ENCODE results near the gene ZBP1.

ZBP1 gene

GRCh38 chr20:57658833-57659516 lies 38.7 kb upstream of the ZBP1 start:
- in situ Hi-C loops (cut with MboI; ENCODE audit: low sequenced_read_pairs) = no loop called here

GRCh38 chr20:57658447-57658832 lies 38.2 kb upstream of the ZBP1 start:
- in situ Hi-C loops (cut with MboI; ENCODE audit: low sequenced_read_pairs) = no loop called here

DNA sequence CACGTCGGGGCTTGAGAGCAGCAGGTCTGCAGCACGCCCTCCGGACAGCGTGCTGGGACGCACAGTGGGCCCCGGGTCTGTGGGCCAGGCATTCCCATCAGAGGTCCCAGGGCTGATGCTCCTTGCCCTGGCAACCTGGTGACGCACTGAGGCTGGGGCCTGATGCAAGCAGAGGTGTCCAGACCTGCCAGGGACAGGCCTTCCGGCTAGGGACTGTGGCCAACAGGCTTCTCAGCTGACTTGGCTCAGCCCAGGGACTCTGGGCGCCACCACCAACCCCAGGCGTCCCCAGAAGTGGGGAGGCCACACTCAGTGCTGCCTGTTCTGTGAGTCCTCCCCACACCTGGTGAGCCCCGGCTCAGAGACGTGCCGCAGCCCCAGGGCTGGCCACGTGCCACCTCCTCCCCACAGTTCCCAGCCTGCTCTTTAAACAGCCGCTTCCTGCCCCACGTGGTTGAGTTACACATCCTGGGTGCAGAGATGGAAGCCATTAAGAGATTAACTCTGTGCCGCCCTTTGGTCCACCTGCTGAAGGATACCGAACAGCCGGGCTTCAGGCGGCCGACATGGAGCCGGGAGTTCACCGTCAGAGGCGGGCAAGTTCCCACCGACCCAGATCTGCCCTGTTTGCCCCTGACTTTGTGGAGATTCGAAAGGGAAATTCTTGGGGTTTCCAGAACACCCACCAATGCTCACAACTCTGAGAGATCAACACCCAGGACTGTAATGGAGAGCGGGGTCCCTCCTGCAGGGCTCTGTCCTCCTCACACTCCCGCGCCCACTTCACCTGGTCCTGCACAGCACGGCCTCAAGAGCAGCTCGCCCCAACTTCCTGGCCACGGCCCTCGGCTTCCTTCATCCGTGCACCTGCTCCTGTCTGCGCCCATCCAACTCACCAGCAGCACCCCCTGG lies 37.6 kb upstream of the ZBP1 start:
- in situ Hi-C loops (cut with MboI; ENCODE audit: low sequenced_read_pairs) = no loop called here

DNA sequence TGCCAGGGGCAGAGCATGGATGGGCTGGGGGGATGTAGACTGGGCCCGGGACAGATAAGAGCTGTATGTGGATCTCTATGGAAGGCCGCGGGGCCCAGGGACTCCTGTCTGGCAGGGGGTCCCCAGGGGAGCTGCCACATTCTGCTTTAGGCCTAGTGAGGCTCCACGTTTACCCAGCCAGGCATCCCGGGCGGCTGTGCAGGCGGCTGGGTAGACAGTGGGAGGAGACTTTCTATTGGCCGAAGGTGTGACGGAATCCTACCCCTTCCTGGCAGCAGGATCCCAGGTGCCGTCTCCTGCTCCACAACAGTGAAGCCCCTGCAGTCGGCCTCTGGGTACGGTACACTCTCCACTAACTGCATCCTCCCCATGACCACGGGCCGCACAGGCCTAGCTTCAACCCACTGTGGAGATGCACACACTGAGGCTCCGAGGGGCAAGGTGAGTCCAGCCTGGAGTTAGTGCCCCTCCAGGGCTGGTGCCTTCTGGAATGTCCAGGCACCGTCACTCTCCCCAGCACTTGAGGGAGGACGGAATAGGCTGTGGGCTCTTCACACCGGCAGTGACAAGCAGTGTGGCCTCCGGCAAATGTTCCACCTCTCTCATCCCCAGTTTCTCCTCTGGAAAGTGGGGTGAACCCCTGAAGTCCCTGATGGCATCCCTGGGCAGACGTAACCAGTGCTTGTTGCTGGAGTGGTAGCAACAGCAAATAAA lies 36.8 kb upstream of the ZBP1 start:
- in situ Hi-C loops (cut with MboI; ENCODE audit: low sequenced_read_pairs) = no loop called here

DNA sequence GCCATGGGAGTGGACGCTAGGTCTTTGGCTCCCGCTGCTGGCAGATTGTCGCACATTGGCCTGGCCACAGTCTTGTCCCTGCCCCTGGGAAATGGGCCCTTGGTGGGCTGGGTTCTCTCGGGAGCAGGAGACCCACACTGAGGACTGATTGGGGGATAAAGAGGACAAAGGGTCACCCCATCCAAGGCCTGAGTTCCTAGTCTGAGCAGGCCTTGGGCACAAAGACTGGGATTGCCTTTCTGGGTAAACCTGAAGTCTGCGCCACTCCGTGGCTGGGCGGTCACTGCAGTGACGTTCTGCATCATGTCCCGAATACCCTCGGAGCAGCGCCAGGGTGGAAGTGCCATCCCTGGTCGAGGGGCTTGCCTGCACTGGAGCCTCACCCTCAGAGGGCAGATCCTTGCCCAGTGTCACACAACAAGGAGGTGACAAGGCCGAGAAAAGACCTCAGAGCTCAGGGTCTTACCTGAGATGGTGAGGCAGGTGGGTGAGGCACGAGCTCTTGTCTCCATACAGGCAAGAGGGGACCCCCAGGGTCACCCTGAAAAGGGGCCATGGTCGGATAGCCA lies 36.1 kb upstream of the ZBP1 start:
- in situ Hi-C loops (cut with MboI; ENCODE audit: low sequenced_read_pairs) = no loop called here

- in situ Hi-C loops (cut with MboI; ENCODE audit: low sequenced_read_pairs) = no loop called here
Observed at GRCh38 chr20:57655809-57656155, 35.6 kb upstream of the ZBP1 start.

DNA sequence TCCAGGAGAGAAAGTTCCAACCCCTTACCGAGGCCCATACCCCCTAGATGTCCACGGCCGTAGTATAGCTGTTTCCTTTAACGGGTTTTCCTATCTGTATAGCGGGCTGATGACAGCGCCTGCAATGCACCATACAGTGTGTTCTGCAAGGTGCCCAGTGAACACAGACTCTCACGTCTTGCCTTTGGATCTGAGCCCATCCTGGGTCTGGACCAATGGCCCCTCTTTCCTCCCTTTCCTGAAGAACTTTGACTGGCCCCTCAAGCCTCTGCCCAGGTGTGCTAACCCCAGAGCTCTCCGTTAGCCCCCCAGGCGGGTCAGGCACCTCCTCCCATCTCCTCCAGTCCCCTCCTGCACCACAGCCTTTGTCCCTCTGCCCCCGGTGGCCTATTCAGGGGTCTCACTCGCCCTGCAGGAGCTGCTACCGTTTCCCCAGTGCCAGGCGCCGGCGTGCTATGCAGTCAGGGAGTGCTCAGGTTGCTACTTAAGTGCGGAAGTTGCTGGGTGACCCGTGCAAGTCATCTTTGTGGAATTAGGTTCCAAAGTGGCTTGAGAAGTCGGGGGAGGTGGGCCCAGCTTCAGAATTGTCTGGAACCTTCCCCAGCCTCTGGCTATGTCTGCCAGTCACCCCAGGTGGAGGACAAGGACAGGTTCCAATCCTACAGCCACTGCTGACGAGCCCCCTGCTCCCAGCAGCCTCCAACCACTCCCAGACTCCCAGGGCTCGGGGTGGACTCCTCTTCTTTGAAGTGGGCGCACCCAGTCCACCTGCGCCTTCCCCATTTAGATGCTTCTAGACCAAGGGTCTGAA lies 35.0 kb upstream of the ZBP1 start:
- in situ Hi-C loops (cut with MboI; ENCODE audit: low sequenced_read_pairs) = no loop called here

GRCh38 chr20:57654363-57654997 lies 34.3 kb upstream of the ZBP1 start:
- in situ Hi-C loops (cut with MboI; ENCODE audit: low sequenced_read_pairs) = no loop called here

DNA sequence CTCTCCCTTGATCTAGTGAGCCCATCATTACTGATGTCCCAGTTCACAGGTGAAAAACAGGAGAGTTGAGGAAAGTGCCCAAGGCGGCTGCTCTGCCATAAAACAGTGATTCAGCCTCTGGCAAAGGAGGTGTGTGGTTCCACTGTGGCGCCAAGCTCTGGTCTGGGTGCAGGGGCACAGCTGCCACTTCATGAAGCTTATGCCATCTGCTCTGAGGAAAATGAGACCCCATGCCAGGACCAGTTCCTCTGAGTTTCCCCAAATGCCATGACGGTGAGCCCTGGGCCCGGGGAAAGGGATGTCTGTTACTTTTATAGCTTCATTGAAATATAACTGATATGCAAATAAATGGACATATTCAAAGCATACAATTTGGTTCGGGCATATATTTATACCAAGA lies 33.7 kb upstream of the ZBP1 start:
- in situ Hi-C loops (cut with MboI; ENCODE audit: low sequenced_read_pairs) = no loop called here

GRCh38 chr20:57653546-57653900 lies 33.3 kb upstream of the ZBP1 start:
- in situ Hi-C loops (cut with MboI; ENCODE audit: low sequenced_read_pairs) = no loop called here

DNA sequence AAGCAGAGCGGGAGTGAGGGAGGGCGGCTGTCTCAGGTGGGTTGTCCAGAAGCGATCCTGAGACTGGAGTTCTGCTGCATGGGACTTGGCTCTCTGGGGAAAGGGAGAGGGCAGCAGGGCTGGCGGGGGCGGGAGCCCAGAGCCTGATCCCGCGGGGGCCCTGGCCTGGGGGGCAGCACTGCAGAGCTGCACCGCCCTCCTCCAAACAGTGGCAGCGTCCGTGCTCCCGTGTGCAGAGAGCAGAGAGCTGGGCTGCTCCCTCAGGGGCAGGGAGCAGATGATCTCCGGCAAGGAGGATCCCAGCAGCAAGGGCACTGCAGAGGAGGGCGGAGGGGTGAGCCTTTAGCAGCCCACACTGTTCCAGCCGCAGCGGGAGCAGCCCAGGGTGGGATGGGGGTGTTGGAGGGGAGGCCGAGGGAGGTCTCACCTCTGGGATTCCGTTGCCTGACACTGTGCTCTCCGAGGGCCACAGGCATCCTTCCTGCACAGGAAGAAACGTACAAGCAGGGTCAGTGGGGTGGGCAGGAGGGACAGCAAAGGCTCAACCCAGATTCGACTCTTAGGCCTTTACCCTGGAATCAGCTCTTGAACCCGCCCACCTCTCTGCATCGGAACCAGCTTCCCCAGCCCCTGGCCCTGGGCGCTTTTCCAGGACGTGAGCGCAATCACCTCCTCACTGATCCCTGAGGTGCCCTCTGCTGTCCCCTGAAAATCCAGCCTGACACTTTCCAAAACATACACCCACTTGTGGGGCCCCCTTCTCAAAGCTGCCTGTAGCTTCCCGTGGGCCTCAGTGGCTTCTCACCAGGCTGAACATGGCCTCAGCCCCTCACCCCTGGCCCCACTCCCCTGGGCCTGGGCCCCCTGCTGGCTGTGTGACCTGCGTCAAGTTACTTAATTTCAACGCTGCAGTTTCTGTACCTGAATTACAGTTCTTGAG lies 32.6 kb upstream of the ZBP1 start:
- in situ Hi-C loops (cut with MboI; ENCODE audit: low sequenced_read_pairs) = no loop called here

- in situ Hi-C loops (cut with MboI; ENCODE audit: low sequenced_read_pairs) = no loop called here
Observed at GRCh38 chr20:57651881-57652605, 31.8 kb upstream of the ZBP1 start.

DNA sequence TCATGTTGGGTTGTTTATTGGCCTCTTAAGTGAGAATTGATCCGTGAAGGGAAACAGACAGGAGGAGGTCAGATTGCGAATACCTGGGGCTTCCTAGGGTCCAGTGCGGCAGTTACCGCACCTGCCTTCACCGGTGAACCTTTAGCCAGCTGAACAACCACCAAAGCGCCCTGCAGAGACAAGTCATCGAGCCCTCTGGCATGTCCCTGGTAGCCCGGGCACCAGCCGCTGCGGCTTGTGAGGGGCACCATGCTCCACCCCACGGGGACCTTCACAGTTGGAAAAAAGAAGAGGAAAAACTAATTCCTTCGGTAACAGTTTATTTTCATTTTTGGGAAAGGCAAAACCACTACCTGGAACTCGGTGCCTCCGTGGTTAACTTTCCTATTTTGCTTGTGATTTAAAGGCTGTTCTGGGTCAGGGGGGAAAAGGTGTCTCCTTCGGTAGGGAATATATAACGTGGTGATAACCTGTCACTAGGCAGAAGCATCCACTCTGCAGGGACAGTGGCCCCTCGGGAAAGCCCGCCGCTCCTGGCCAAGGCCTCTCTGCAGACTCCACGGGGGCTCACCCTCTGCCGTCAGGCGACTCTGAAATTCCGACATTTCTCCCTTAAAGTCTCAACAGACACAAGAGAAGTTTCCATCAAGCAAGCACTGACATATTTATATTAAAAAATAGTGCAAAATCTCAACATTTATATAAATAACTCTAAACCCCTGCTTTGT lies 30.7 kb upstream of the ZBP1 start:
- in situ Hi-C loops (cut with MboI; ENCODE audit: low sequenced_read_pairs) = no loop called here

DNA sequence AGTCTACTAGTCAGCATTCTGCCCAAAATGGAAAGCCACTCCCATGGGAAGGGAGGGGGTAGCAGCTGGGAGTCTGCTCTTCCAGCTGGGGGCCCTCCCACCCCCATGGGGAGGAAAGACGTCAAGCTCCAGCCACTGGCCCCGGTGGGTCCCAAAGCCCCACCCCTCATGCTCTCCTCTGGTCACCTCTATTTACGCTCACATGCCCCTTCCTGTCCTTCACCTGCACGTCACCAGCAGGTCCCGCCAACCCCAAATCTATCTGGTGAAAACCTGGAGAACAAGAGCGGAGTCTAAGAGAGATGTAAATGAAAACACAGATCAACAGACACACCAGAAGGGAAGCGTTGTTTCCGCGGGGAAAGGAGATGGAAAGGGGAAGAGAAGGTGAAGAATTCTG lies 30.0 kb upstream of the ZBP1 start:
- in situ Hi-C loops (cut with MboI; ENCODE audit: low sequenced_read_pairs) = no loop called here

- in situ Hi-C loops (cut with MboI; ENCODE audit: low sequenced_read_pairs) = no loop called here
Observed at GRCh38 chr20:57649617-57650015, 29.4 kb upstream of the ZBP1 start.

DNA sequence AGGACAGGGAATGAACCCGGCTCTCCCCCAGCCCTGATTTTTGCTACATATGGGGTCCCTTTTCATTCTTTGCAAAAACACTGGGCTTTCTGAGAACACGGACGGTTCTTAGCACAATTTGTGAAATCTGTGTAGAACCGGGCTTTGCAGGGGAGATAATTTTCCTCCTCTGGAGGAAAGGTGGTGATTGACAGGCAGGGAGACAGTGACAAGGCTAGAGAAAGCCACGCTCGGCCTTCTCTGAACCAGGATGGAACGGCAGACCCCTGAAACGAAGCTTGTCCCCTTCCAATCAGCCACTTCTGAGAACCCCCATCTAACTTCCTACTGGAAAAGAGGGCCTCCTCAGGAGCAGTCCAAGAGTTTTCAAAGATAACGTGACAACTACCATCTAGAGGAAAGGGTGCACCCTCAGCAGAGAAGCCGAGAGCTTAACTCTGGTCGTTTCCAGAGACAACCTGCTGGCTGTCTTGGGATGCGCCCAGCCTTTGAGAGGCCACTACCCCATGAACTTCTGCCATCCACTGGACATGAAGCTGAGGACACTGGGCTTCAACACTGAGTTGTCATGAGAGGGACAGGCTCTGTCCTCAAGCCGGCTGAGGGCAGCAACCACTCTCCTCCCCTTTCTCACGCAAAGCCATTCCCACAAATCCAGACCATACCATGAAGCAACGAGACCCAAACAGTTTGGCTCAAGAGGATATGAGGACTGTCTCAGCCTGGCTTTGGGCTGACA lies 28.8 kb upstream of the ZBP1 start:
- in situ Hi-C loops (cut with MboI; ENCODE audit: low sequenced_read_pairs) = no loop called here
